H1 (cell line): Measurements from ENCODE around the gene PBX3. TPM values are rescaled to one million over a fixed set of nuclear protein-coding genes. Genes with fewer than 3 reads are reported as not detected.

Experiments used
- CHD2 ChIP-seq: IDR thresholded peaks from 2 replicates; pipeline ENCODE4 v1.6.1; 2012; ENCODE audit warnings: low read length, improper control_type of control experiment
- NRF1 ChIP-seq: IDR thresholded peaks from 2 replicates; pipeline ENCODE4 v1.6.1; 2011; ENCODE audit warnings: mild to moderate bottlenecking, low read depth, low read length, improper control_type of control experiment
- SIN3A ChIP-seq, 2 experiments: IDR thresholded peaks in 1 of 2; conservative IDR thresholded peaks in 1 of 2; 2 replicates each; pipeline ENCODE4 v1.6.1; 2011 to 2012; ENCODE audit warnings: low read length in 2 of 2, improper control_type of control experiment in 1 of 2, low read depth in 1 of 2, mild to moderate bottlenecking in 1 of 2
- SP2 ChIP-seq: IDR thresholded peaks from 2 replicates; pipeline ENCODE4 v1.6.1; 2012; ENCODE audit warnings: mild to moderate bottlenecking, low read length, inconsistent platforms
- TAF7 ChIP-seq: optimal IDR thresholded peaks from 2 replicates; pipeline ENCODE3; 2011; ENCODE audit warnings: low read depth, mild to moderate bottlenecking, inconsistent platforms, low read length, moderate library complexity, borderline replicate concordance
- TCF12 ChIP-seq: IDR thresholded peaks from 2 replicates; pipeline ENCODE4 v1.6.1; 2011; ENCODE audit warnings: low read depth, mild to moderate bottlenecking, low read length
- polyA plus RNA-seq, 7 experiments: library from polyadenylated mRNA; depleted of rRNA in 3 of 7; stranded (reverse) in 5 of 7; unstranded in 2 of 7; fragments of >200 nt in 5 of 7; fragments of 200-250 nt in 2 of 7; gene quantifications; 1 replicate in 5 of 7; 2 replicates in 1 of 7; 4 replicates in 1 of 7; pipeline versions ENCODE4 v1.2.1 to v1.2.3, GENCODE V29; 2011 to 2013; ENCODE audit warnings: missing spikeins in 2 of 7, mixed read lengths in 2 of 7
- total RNA-seq: library from RNA; stranded (reverse); fragmentation: NEBNext Ultra II Directional; extraction: Animal tissue kit (Norgen Biotek cat#: 25700); gene quantifications from 2 replicates; pipeline ENCODE4 v1.2.1, GENCODE V29; 2021
- TF ChIP-seq, protein P1 (sequence below): fragments of 300-600 bp; sonication (generic); IDR thresholded peaks from 2 replicates; pipeline ENCODE4 v1.7.1; 2012; ENCODE audit warnings: low read length, moderate library complexity, mild to moderate bottlenecking, inconsistent platforms; ENCODE audit not compliant: insufficient replicate concordance
- TF ChIP-seq, protein P2 (sequence below): IDR thresholded peaks from 2 replicates; pipeline ENCODE4 v1.6.1; 2011; ENCODE audit warnings: low read length, improper control_type of control experiment

The PBX3 gene
- total and polyA plus RNA-seq, 2 of the 8 experiments (the other 6 are each of a cell fraction or from before 2014, with no cell fraction given), result 22.7 to 44.3 TPM

DNA sequence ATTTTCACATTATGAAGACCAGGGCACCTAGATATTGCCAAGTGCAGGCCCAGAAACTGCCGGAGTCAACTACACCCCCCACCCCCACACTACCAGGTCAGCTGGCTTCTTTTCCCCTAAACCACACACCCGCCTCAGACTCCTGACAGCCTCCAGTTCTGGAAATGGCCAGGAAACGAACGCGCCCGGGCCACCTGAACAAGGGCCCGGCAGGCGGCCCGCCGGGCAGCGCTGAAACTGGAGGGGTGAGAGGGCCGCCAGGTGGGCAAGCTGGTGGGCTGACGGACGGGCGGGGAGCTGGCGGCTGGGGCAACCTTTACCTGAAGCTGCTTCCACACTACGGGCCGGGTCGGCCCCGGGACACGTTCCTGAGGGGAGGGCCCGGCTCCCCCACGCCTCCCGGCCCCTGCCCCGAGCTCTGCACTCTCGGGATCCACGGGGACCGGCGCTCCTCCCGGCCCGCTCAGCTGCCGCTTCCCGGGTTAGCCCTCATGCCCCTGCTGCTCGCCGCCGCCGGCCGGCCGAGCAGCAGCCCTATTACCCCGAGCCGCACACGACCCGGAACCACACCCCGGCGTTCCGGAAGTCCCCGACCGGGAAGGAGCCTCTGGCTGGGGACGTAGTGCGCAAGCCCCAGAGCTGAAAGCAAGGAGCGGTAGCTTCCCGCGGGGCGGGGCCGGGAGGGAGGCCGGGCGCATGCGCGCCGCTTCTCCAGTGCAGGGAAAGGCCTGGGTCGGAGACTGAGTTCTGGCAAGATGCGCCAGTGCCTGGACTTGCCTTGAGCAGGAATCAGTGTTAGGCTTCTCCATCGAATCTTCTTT, 40.3 kb upstream of the PBX3 start, which contains the start of gene MAPKAP1 (continued):
- TF ChIP-seq, protein P1, sequence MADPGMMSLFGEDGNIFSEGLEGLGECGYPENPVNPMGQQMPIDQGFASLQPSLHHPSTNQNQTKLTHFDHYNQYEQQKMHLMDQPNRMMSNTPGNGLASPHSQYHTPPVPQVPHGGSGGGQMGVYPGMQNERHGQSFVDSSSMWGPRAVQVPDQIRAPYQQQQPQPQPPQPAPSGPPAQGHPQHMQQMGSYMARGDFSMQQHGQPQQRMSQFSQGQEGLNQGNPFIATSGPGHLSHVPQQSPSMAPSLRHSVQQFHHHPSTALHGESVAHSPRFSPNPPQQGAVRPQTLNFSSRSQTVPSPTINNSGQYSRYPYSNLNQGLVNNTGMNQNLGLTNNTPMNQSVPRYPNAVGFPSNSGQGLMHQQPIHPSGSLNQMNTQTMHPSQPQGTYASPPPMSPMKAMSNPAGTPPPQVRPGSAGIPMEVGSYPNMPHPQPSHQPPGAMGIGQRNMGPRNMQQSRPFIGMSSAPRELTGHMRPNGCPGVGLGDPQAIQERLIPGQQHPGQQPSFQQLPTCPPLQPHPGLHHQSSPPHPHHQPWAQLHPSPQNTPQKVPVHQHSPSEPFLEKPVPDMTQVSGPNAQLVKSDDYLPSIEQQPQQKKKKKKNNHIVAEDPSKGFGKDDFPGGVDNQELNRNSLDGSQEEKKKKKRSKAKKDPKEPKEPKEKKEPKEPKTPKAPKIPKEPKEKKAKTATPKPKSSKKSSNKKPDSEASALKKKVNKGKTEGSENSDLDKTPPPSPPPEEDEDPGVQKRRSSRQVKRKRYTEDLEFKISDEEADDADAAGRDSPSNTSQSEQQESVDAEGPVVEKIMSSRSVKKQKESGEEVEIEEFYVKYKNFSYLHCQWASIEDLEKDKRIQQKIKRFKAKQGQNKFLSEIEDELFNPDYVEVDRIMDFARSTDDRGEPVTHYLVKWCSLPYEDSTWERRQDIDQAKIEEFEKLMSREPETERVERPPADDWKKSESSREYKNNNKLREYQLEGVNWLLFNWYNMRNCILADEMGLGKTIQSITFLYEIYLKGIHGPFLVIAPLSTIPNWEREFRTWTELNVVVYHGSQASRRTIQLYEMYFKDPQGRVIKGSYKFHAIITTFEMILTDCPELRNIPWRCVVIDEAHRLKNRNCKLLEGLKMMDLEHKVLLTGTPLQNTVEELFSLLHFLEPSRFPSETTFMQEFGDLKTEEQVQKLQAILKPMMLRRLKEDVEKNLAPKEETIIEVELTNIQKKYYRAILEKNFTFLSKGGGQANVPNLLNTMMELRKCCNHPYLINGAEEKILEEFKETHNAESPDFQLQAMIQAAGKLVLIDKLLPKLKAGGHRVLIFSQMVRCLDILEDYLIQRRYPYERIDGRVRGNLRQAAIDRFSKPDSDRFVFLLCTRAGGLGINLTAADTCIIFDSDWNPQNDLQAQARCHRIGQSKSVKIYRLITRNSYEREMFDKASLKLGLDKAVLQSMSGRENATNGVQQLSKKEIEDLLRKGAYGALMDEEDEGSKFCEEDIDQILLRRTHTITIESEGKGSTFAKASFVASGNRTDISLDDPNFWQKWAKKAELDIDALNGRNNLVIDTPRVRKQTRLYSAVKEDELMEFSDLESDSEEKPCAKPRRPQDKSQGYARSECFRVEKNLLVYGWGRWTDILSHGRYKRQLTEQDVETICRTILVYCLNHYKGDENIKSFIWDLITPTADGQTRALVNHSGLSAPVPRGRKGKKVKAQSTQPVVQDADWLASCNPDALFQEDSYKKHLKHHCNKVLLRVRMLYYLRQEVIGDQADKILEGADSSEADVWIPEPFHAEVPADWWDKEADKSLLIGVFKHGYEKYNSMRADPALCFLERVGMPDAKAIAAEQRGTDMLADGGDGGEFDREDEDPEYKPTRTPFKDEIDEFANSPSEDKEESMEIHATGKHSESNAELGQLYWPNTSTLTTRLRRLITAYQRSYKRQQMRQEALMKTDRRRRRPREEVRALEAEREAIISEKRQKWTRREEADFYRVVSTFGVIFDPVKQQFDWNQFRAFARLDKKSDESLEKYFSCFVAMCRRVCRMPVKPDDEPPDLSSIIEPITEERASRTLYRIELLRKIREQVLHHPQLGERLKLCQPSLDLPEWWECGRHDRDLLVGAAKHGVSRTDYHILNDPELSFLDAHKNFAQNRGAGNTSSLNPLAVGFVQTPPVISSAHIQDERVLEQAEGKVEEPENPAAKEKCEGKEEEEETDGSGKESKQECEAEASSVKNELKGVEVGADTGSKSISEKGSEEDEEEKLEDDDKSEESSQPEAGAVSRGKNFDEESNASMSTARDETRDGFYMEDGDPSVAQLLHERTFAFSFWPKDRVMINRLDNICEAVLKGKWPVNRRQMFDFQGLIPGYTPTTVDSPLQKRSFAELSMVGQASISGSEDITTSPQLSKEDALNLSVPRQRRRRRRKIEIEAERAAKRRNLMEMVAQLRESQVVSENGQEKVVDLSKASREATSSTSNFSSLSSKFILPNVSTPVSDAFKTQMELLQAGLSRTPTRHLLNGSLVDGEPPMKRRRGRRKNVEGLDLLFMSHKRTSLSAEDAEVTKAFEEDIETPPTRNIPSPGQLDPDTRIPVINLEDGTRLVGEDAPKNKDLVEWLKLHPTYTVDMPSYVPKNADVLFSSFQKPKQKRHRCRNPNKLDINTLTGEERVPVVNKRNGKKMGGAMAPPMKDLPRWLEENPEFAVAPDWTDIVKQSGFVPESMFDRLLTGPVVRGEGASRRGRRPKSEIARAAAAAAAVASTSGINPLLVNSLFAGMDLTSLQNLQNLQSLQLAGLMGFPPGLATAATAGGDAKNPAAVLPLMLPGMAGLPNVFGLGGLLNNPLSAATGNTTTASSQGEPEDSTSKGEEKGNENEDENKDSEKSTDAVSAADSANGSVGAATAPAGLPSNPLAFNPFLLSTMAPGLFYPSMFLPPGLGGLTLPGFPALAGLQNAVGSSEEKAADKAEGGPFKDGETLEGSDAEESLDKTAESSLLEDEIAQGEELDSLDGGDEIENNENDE, result no peak
- TF ChIP-seq SIN3A (conservative IDR thresholded peaks at IDR 0.05 in 1 of 2, IDR thresholded peaks at IDR 0.05 in 1 of 2; ENCODE audit: low read depth in 1 of 2, low read length in 2 of 2) (peak in 1 of 2 experiments; percentile 26; a peak in 1 of 4 replicates), SP2 (no peak), TAF7 (peak; percentile 87), TCF12 (no peak), CHD2 (peak; percentile 37; the same call in 1 of the 2 replicates), NRF1 (peak; percentile 99)
- TF ChIP-seq, protein P2, sequence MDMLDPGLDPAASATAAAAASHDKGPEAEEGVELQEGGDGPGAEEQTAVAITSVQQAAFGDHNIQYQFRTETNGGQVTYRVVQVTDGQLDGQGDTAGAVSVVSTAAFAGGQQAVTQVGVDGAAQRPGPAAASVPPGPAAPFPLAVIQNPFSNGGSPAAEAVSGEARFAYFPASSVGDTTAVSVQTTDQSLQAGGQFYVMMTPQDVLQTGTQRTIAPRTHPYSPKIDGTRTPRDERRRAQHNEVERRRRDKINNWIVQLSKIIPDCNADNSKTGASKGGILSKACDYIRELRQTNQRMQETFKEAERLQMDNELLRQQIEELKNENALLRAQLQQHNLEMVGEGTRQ, result no peak
